ENCODE measurements around the gene SASH1.

DNA sequence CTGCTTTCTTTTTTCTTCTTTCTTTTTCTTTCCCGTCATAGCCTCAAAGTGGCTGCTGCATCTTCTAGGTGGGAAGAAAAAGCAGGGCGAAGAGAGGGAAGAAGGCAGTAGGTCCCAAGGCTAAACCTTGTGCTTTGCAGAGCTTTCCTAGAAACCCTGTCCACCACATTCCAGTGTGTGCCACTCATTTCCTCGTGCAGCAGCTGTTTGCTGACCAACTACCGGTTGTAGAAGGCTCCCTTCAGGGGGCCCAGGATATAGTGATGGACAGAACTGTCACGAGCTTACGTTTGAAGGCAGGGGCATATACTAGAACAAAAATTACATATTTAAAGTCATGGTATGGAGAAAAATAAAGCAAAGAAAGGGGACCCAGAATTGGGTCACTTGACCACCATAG, 103.0 kb downstream of the SASH1 start:
- no peak for TF ChIP-seq POLR2A (IDR thresholded peaks at IDR 0.05)
- TF ChIP-seq, protein P1, sequence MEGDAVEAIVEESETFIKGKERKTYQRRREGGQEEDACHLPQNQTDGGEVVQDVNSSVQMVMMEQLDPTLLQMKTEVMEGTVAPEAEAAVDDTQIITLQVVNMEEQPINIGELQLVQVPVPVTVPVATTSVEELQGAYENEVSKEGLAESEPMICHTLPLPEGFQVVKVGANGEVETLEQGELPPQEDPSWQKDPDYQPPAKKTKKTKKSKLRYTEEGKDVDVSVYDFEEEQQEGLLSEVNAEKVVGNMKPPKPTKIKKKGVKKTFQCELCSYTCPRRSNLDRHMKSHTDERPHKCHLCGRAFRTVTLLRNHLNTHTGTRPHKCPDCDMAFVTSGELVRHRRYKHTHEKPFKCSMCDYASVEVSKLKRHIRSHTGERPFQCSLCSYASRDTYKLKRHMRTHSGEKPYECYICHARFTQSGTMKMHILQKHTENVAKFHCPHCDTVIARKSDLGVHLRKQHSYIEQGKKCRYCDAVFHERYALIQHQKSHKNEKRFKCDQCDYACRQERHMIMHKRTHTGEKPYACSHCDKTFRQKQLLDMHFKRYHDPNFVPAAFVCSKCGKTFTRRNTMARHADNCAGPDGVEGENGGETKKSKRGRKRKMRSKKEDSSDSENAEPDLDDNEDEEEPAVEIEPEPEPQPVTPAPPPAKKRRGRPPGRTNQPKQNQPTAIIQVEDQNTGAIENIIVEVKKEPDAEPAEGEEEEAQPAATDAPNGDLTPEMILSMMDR (IDR thresholded peaks at IDR 0.05) = no peak

Measured in heart left ventricle (tissue), 13 donors.